Measurements from ENCODE around the gene MAD2L1.
A peak's percentile ranks its signal among the peaks of the same experiment; 100 is the strongest.
"Not testable (repeated sequence)": the region's sequence is repeated elsewhere in the genome, so short reads cannot be mapped to it uniquely, and the experiment has no call there.

The MAD2L1 gene

GRCh38 chr4:120081726-120082125, 15.1 kb upstream of the MAD2L1 start:
- Histone ChIP-seq H3K36me3 (ENCODE audit: insufficient read depth, low read length) (no peaks in the 10 kb centered on the region), H3K27me3 (ENCODE audit: control insufficient read depth in 1 of 2, insufficient read depth in 2 of 2, low read length in 2 of 2) (no peaks in the 10 kb centered on the region), H3K4me3 (ENCODE audit: low read depth in 1 of 2, low read length in 2 of 2) (no peak overlapping the region), H3K4me1 (ENCODE audit: insufficient read depth, low read length) (no peaks in the 10 kb centered on the region), H3K9me3 (ENCODE audit: low read length) (no peaks in the 10 kb centered on the region), H3K9ac (ENCODE audit: low read length) (no peak overlapping the region), H3K27ac (ENCODE audit: low read depth, low read length) (no peak overlapping the region)

- Histone ChIP-seq H3K36me3 (ENCODE audit: insufficient read depth, low read length) (no peaks in the 10 kb centered on the region), H3K9me3 (ENCODE audit: low read length) (no peaks in the 10 kb centered on the region), H3K27me3 (ENCODE audit: control insufficient read depth in 1 of 2, insufficient read depth in 2 of 2, low read length in 2 of 2) (no peaks in the 10 kb centered on the region), H3K9ac (ENCODE audit: low read length) (no peak overlapping the region), H3K4me3 (ENCODE audit: low read depth in 1 of 2, low read length in 2 of 2) (no peak overlapping the region), H3K27ac (ENCODE audit: low read depth, low read length) (no peak overlapping the region), H3K4me1 (ENCODE audit: insufficient read depth, low read length) (no peaks in the 10 kb centered on the region)
Observed at GRCh38 chr4:120080533-120080932, 13.9 kb upstream of the MAD2L1 start.

GRCh38 chr4:120079839-120080520, 13.3 kb upstream of the MAD2L1 start:
- Histone ChIP-seq H3K9me3 (ENCODE audit: low read length) (no peaks in the 10 kb centered on the region), H3K27me3 (ENCODE audit: control insufficient read depth in 1 of 2, insufficient read depth in 2 of 2, low read length in 2 of 2) (no peaks in the 10 kb centered on the region), H3K27ac (ENCODE audit: low read depth, low read length) (no peak overlapping the region), H3K9ac (ENCODE audit: low read length) (no peak overlapping the region), H3K4me3 (ENCODE audit: low read depth in 1 of 2, low read length in 2 of 2) (no peak overlapping the region), H3K36me3 (ENCODE audit: insufficient read depth, low read length) (no peaks in the 10 kb centered on the region), H3K4me1 (ENCODE audit: insufficient read depth, low read length) (no peaks in the 10 kb centered on the region)

GRCh38 chr4:120078216-120078615, 11.6 kb upstream of the MAD2L1 start:
- no peaks in the 10 kb centered on the region for H3K27me3 ChIP-seq (ENCODE audit: control insufficient read depth in 1 of 2, insufficient read depth in 2 of 2, low read length in 2 of 2)
- H3K4me3 ChIP-seq (ENCODE audit: low read depth in 1 of 2, low read length in 2 of 2) = no peak overlapping the region
- H3K9me3 ChIP-seq (ENCODE audit: low read length) = no peaks in the 10 kb centered on the region
- no peaks in the 10 kb centered on the region for H3K4me1 ChIP-seq (ENCODE audit: insufficient read depth, low read length)
- H3K27ac ChIP-seq (ENCODE audit: low read depth, low read length) = no peak overlapping the region
- H3K36me3 ChIP-seq (ENCODE audit: insufficient read depth, low read length) = no peaks in the 10 kb centered on the region
- no peak overlapping the region for H3K9ac ChIP-seq (ENCODE audit: low read length)

- Histone ChIP-seq H3K36me3 (ENCODE audit: insufficient read depth, low read length) (no peaks in the 10 kb centered on the region), H3K27ac (ENCODE audit: low read depth, low read length) (no peak overlapping the region), H3K9ac (ENCODE audit: low read length) (no peak overlapping the region), H3K9me3 (ENCODE audit: low read length) (no peaks in the 10 kb centered on the region), H3K4me3 (ENCODE audit: low read depth in 1 of 2, low read length in 2 of 2) (no peak overlapping the region), H3K27me3 (ENCODE audit: control insufficient read depth in 1 of 2, insufficient read depth in 2 of 2, low read length in 2 of 2) (no peaks in the 10 kb centered on the region), H3K4me1 (ENCODE audit: insufficient read depth, low read length) (peaks cover 7% of the 10 kb centered on the region)
Observed at GRCh38 chr4:120071192-120071795, 4.6 kb upstream of the MAD2L1 start.

GRCh38 chr4:120070196-120070595, 3.5 kb upstream of the MAD2L1 start:
- Histone ChIP-seq H3K4me3 (ENCODE audit: low read depth in 1 of 2, low read length in 2 of 2) (no peak overlapping the region), H3K4me1 (ENCODE audit: insufficient read depth, low read length) (peaks cover 12% of the 10 kb centered on the region), H3K27ac (ENCODE audit: low read depth, low read length) (no peak overlapping the region), H3K9me3 (ENCODE audit: low read length) (no peaks in the 10 kb centered on the region), H3K36me3 (ENCODE audit: insufficient read depth, low read length) (no peaks in the 10 kb centered on the region), H3K9ac (ENCODE audit: low read length) (no peak overlapping the region), H3K27me3 (ENCODE audit: control insufficient read depth in 1 of 2, insufficient read depth in 2 of 2, low read length in 2 of 2) (no peaks in the 10 kb centered on the region)

GRCh38 chr4:120065974-120066516, 603 bp downstream of the MAD2L1 start:
- peak overlapping the region; percentile 56 to 77 for H3K4me3 ChIP-seq (ENCODE audit: low read depth in 1 of 2, low read length in 2 of 2)
- H3K36me3 ChIP-seq (ENCODE audit: insufficient read depth, low read length) = no peaks in the 10 kb centered on the region
- H3K9ac ChIP-seq (ENCODE audit: low read length) = no peak overlapping the region
- H3K9me3 ChIP-seq (ENCODE audit: low read length) = no peaks in the 10 kb centered on the region
- H3K27me3 ChIP-seq (ENCODE audit: control insufficient read depth in 1 of 2, insufficient read depth in 2 of 2, low read length in 2 of 2) = no peaks in the 10 kb centered on the region
- peaks cover 12% of the 10 kb centered on the region for H3K4me1 ChIP-seq (ENCODE audit: insufficient read depth, low read length)
- no peak overlapping the region for H3K27ac ChIP-seq (ENCODE audit: low read depth, low read length)

GRCh38 chr4:120064887-120065286, 1.8 kb downstream of the MAD2L1 start:
- no peaks in the 10 kb centered on the region for H3K36me3 ChIP-seq (ENCODE audit: insufficient read depth, low read length)
- H3K4me1 ChIP-seq (ENCODE audit: insufficient read depth, low read length) = peaks cover 12% of the 10 kb centered on the region
- H3K9me3 ChIP-seq (ENCODE audit: low read length) = no peaks in the 10 kb centered on the region
- H3K4me3 ChIP-seq (ENCODE audit: low read depth in 1 of 2, low read length in 2 of 2) = no peak overlapping the region
- no peaks in the 10 kb centered on the region for H3K27me3 ChIP-seq (ENCODE audit: control insufficient read depth in 1 of 2, insufficient read depth in 2 of 2, low read length in 2 of 2)
- H3K27ac ChIP-seq (ENCODE audit: low read depth, low read length) = no peak overlapping the region
- H3K9ac ChIP-seq (ENCODE audit: low read length) = no peak overlapping the region

GRCh38 chr4:120063711-120064110, 2.9 kb downstream of the MAD2L1 start:
- not testable (repeated sequence) for H3K9me3 ChIP-seq (ENCODE audit: low read length); H3K27ac ChIP-seq (ENCODE audit: low read depth, low read length); H3K27me3 ChIP-seq (ENCODE audit: control insufficient read depth in 1 of 2, insufficient read depth in 2 of 2, low read length in 2 of 2); H3K36me3 ChIP-seq (ENCODE audit: insufficient read depth, low read length); H3K4me3 ChIP-seq (ENCODE audit: low read depth in 1 of 2, low read length in 2 of 2); H3K9ac ChIP-seq (ENCODE audit: low read length)
- H3K4me1 ChIP-seq (ENCODE audit: insufficient read depth, low read length) = peaks cover 12% of the 10 kb centered on the region

- Histone ChIP-seq H3K4me3 (ENCODE audit: low read depth in 1 of 2, low read length in 2 of 2) (no peak overlapping the region), H3K9me3 (ENCODE audit: low read length) (no peaks in the 10 kb centered on the region), H3K27me3 (ENCODE audit: control insufficient read depth in 1 of 2, insufficient read depth in 2 of 2, low read length in 2 of 2) (no peaks in the 10 kb centered on the region), H3K27ac (ENCODE audit: low read depth, low read length) (no peak overlapping the region), H3K4me1 (ENCODE audit: insufficient read depth, low read length) (peaks cover 7% of the 10 kb centered on the region), H3K9ac (ENCODE audit: low read length) (no peak overlapping the region), H3K36me3 (ENCODE audit: insufficient read depth, low read length) (no peaks in the 10 kb centered on the region)
Observed at GRCh38 chr4:120062663-120063195, 3.9 kb downstream of the MAD2L1 start.

GRCh38 chr4:120059036-120059435, 7.6 kb downstream of the MAD2L1 start:
- H3K27ac ChIP-seq (ENCODE audit: low read depth, low read length) = no peak overlapping the region
- no peak overlapping the region for H3K9ac ChIP-seq (ENCODE audit: low read length)
- peaks cover 5% of the 10 kb centered on the region for H3K4me1 ChIP-seq (ENCODE audit: insufficient read depth, low read length)
- H3K36me3 ChIP-seq (ENCODE audit: insufficient read depth, low read length) = no peaks in the 10 kb centered on the region
- no peaks in the 10 kb centered on the region for H3K27me3 ChIP-seq (ENCODE audit: control insufficient read depth in 1 of 2, insufficient read depth in 2 of 2, low read length in 2 of 2)
- H3K9me3 ChIP-seq (ENCODE audit: low read length) = no peaks in the 10 kb centered on the region
- H3K4me3 ChIP-seq (ENCODE audit: low read depth in 1 of 2, low read length in 2 of 2) = no peak overlapping the region
